ENCODE measurements around the gene ITGAL. TPM values are rescaled to one million over a fixed set of nuclear protein-coding genes. Genes with fewer than 3 reads are reported as not detected.

The ITGAL gene
- total RNA-seq, 1 experiment from 2014 or later = not detected

DNA sequence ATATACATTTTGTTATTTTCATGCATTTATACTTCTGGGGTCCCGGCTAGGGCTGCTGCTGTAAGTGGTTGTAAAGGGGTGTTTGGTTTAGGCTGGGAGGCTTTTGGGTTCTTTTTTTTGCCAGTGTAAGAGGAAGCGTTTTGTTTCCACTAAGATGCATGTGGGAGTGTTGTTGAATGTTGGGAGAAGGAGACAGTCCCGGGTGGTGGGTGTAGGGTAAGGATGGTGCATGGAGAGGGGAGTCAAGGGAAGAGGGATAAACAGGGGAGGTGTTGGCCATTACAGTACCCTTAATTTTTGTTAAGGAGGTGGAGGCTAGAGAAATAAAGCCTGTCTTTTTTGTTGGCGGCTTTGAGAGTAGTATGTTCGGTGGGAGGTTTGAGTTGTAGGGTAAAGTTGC is 70.5 kb downstream of the ITGAL start:
- Histone ChIP-seq H3K27me3 (replicated peaks) (no peaks in the 10 kb centered on the region), H3K4me1 (replicated peaks) (peaks cover 5% of the 10 kb centered on the region), H3K9me3 (replicated peaks) (no peaks in the 10 kb centered on the region), H3K27ac (no peak overlapping the region), H3K36me3 (no peaks in the 10 kb centered on the region), H3K4me3 (no peak overlapping the region)
- DNase-seq (ENCODE audit: low read depth in 1 of 2, low spot score in 2 of 2) = no peak

DNA sequence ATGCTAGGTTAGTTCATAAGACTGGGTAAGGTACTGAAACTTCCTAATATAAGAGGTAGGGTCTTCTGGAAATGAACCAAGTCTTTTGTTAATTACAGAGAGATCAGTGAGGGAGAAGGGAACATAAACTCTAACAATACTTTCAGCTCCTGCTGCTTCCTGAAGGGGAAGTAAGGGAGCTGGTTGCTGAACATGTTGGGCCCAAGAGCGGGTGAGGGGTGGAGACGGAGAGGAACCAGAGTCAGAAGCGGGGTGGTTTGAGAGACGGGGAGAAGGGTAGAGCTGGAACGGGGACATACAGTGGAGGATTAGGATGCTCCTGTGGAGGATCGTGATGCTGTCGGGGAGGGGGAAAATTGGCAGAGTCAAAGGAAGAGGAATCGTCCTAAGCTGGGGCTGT is 73.6 kb downstream of the ITGAL start:
- Histone ChIP-seq H3K4me3 (no peak overlapping the region), H3K36me3 (no peaks in the 10 kb centered on the region), H3K4me1 (replicated peaks) (peaks cover 14% of the 10 kb centered on the region), H3K27ac (no peak overlapping the region), H3K9me3 (replicated peaks) (no peaks in the 10 kb centered on the region), H3K27me3 (replicated peaks) (no peaks in the 10 kb centered on the region)
- no peak for DNase-seq (ENCODE audit: low read depth in 1 of 2, low spot score in 2 of 2)

DNA sequence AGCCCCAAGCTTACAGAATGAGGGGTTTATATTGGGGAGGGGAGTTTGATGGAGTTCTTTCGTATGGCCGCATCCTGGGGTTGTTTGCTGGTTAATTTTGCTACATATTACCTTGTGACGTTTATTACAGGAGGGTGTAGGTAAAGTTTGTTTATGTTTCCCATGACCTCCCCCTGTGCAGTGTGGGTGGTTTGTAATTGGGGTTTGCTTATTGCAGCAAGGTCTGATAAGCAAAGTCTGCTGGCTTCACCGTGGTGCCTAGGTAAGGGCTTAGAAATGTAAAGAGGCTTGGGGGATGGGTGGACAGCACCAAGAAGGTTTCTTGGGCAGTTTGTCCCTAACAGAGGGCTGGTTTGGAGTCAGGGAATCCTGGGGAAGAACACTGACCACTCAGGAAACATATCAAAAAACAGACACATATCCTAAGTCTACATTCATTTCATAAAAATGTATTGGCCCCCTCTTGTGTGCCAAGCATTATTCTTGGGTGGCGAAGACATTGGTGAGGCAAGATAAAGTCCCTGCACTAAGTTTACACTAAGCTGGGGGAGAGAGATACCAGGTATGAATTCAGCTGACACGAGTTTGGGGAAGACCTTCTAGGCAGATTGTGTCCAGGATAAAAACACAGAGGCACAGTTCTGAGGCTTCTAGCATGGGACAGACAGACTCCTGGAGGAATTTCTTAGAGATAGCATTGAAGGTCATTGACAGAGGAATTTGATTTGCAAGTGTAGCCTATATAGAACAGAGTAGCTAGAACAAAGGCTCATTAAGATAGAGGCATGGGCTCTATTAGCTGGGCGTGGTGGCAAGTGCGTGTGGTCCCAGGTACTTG is 76.1 kb downstream of the ITGAL start:
- no peak for DNase-seq (ENCODE audit: low read depth in 1 of 2, low spot score in 2 of 2)
- H3K9me3 ChIP-seq (replicated peaks) = no peaks in the 10 kb centered on the region
- H3K27me3 ChIP-seq (replicated peaks) = no peaks in the 10 kb centered on the region
- H3K36me3 ChIP-seq = peaks cover 8% of the 10 kb centered on the region
- H3K4me1 ChIP-seq (replicated peaks) = peaks cover 9% of the 10 kb centered on the region
- no peak overlapping the region for H3K4me3 ChIP-seq
- no peak overlapping the region for H3K27ac ChIP-seq

DNA sequence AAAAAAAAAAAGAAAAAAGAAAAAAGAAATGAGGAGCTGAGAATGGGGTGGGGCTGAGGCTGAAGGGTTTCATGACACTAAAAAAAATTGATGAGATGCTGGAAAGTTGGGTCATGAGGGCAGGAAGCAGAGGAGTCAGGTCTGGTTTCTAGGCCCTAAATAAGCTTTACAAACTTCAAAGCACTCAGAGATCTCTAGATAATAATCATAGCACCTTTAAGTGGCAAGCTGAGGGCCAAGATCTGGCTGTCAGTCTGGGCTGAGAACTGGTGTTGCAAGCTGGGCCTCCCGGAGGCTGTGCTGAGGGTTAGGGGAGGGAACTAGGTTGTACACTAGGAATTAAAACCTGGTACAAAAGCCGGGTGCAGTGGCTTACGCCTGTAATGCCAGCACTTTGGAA is 79.2 kb downstream of the ITGAL start:
- H3K9me3 ChIP-seq (replicated peaks) = no peaks in the 10 kb centered on the region
- peaks cover 34% of the 10 kb centered on the region for H3K36me3 ChIP-seq
- DNase-seq (ENCODE audit: low read depth in 1 of 2, low spot score in 2 of 2) = no peak
- H3K27ac ChIP-seq = no peak overlapping the region
- H3K4me3 ChIP-seq = no peak overlapping the region
- H3K4me1 ChIP-seq (replicated peaks) = peaks cover 15% of the 10 kb centered on the region
- no peaks in the 10 kb centered on the region for H3K27me3 ChIP-seq (replicated peaks)

DNA sequence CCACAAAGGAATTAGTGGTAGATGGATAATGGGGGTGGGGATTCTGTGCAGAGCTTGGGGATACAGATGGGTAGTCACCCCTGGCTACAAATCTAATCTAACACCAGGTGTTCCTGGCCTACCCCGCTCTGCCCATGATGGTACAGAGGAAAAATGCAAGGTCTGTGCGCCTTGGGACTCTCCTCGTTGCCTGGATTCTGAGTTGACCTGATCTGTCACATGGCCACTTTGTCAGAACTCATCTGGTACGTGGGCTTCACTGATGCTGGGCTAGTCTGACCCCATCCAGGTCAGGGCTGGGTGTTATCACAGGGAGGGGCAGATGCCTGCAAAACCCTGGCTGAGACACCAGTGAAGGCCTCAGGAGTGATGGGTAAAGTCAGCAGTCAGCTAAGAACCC is 80.4 kb downstream of the ITGAL start:
- Histone ChIP-seq H3K4me3 (no peak overlapping the region), H3K27me3 (replicated peaks) (no peaks in the 10 kb centered on the region)

DNA sequence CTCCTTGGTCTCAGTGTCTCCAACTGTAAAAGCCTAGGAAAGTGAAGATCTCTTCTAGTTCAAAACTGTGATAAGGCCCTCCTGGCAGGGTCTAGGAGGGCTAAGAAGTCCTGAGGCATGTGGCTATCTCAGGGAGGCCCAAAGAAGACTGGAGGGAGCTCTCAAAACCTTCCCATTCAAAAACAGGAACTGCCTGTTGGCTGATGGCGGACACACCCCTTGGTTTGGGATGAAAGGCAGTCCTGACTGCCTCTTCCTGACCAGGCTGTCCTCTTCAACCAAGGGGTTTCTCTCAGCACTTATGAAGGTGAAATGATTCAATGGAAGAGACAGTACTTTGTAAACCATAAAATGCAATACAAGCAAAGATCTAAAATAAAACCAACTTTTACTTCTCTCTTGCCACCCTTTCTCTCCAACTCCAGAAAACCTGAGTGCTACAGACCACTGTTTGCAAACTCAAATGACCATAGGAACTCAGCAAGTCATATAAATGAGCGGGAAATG is 80.9 kb downstream of the ITGAL start:
- Histone ChIP-seq H3K27me3 (replicated peaks) (no peaks in the 10 kb centered on the region), H3K27ac (no peak overlapping the region), H3K4me3 (no peak overlapping the region), H3K4me1 (replicated peaks) (peaks cover 15% of the 10 kb centered on the region), H3K36me3 (peaks cover 34% of the 10 kb centered on the region), H3K9me3 (replicated peaks) (no peaks in the 10 kb centered on the region)
- no peak for DNase-seq (ENCODE audit: low read depth in 1 of 2, low spot score in 2 of 2)

More for the DNA sequence above, 80.4 kb downstream of the ITGAL start:
- DNase-seq (ENCODE audit: low read depth in 1 of 2, low spot score in 2 of 2) = no peak
- Histone ChIP-seq H3K36me3 (peaks cover 34% of the 10 kb centered on the region), H3K9me3 (replicated peaks) (no peaks in the 10 kb centered on the region), H3K27ac (no peak overlapping the region), H3K4me1 (replicated peaks) (peaks cover 15% of the 10 kb centered on the region)

DNA sequence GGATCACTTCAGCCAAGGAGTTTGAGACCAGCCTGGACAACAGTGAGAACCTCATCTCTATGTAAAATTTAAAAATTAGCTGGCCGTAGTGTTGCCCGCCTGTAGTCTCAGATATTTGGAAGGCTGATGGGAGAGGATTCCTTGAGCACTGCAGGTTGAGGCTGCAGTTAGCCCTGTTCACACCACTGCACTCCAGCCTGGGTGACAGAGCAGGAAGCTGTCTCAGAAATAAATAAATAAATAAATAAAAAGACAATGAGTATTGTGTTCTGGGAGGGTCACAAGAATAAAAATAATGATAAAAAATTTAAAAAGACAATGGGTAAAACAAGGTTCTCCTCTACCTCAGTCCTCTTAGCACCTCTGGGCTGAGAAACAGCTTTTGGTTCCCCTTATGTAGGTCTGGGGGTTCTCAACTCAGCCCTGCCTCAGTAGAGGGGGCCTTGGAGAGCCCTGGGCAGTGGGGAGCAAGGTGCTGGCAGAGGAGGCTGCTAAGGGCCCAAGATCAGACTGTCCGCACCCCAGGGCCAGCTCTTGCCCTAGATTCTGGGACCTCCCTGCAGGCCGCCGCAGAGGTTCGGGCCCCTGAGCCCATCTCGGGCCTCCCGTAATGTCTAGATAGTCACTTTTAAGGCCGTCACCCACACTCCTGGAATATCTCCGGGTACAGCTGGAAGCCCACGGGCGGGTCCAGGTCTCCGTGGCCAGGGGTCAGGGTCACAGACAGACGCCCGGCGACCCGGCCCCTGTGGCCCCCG is 82.2 kb downstream of the ITGAL start:
- no peak overlapping the region for H3K4me3 ChIP-seq
- no peaks in the 10 kb centered on the region for H3K9me3 ChIP-seq (replicated peaks)
- DNase-seq (ENCODE audit: low read depth in 1 of 2, low spot score in 2 of 2) = no peak
- H3K36me3 ChIP-seq = peaks cover 34% of the 10 kb centered on the region
- no peak overlapping the region for H3K27ac ChIP-seq
- H3K4me1 ChIP-seq (replicated peaks) = peaks cover 10% of the 10 kb centered on the region
- no peaks in the 10 kb centered on the region for H3K27me3 ChIP-seq (replicated peaks)

DNA sequence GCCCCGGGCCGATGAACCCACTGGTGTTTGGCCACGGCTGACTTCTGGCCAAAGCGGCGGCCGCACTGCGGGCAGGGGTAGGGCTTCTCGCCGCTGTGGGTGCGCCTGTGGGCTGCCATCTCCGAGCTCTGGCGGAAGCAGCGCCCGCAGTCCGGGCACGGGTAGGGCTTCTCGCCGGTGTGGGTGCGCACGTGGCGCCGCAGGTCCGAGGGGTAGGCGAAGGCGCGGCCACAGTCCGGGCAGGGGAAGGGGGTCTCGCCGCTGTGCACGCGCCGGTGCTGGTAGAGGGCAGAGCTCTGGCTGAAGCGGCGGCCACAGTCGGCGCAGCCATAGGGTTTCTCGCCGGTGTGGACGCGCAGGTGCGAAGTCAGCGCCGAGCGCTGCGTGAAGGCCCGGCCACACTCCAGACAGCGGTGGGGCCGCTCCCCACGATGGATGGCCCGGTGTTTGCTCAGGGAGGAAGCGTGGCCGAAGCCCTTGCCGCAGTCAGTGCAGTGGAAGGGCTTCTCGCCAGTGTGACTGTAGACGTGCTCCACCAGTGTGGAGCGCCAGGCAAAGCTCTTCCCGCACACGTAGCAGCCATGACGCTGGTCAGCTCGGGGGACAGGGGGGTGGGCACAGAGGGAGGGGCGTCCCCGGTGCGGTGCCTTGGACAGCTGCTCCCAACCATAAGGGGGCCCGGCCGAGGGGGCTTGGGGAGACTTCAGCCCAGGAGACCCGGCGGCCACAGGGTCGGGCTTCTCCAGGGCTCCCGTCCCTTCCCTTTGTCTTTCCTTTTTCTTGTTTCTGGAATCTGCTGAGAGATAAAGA is 83.0 kb downstream of the ITGAL start:
- H3K27me3 ChIP-seq (replicated peaks) = no peaks in the 10 kb centered on the region
- DNase-seq (ENCODE audit: low read depth in 1 of 2, low spot score in 2 of 2) = no peak
- H3K36me3 ChIP-seq = peaks cover 34% of the 10 kb centered on the region
- no peak overlapping the region for H3K4me3 ChIP-seq
- H3K9me3 ChIP-seq (replicated peaks) = no peaks in the 10 kb centered on the region
- H3K27ac ChIP-seq = no peak overlapping the region
- H3K4me1 ChIP-seq (replicated peaks) = peaks cover 10% of the 10 kb centered on the region

DNA sequence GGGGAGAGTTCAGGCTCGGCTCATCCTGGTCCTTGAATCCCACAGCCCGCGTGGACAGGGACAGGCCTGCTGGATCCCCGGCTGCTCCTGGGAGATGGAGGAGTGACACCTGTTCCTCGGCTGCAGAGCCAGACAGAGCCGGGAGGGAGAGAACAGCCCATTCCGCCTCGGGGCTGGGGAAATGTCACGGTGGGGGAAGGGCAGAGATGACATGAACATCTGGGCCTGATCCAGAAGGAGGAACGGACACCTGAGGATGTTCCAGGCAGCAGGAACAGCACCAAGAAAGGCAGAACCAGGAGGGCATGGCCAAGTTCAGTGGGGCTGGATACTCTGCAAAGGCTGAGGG is 83.6 kb downstream of the ITGAL start:
- Histone ChIP-seq H3K27ac (no peak overlapping the region), H3K9me3 (replicated peaks) (no peaks in the 10 kb centered on the region), H3K4me1 (replicated peaks) (peaks cover 10% of the 10 kb centered on the region), H3K4me3 (no peak overlapping the region), H3K36me3 (peaks cover 34% of the 10 kb centered on the region), H3K27me3 (replicated peaks) (no peaks in the 10 kb centered on the region)
- DNase-seq (ENCODE audit: low read depth in 1 of 2, low spot score in 2 of 2) = no peak

DNA sequence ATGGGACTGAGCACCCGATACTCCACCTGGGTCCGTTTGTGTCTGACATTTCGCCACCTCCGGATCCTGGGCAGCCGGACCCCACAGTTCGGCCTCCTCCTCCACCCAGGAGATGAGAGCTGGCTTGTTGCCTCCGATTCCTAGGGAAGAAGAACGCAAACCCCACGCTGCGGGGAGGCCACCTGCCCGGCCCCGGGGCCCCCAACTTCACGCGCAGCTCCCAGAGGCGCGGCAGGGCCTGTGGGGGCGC is 85.1 kb downstream of the ITGAL start:
- Histone ChIP-seq H3K36me3 (peaks cover 34% of the 10 kb centered on the region), H3K27me3 (replicated peaks) (no peaks in the 10 kb centered on the region), H3K27ac (peak overlapping the region; percentile 76), H3K4me3 (peak overlapping the region; percentile 75), H3K9me3 (replicated peaks) (no peaks in the 10 kb centered on the region), H3K4me1 (replicated peaks) (peaks cover 10% of the 10 kb centered on the region)
- no peak for DNase-seq (ENCODE audit: low read depth in 1 of 2, low spot score in 2 of 2)

DNA sequence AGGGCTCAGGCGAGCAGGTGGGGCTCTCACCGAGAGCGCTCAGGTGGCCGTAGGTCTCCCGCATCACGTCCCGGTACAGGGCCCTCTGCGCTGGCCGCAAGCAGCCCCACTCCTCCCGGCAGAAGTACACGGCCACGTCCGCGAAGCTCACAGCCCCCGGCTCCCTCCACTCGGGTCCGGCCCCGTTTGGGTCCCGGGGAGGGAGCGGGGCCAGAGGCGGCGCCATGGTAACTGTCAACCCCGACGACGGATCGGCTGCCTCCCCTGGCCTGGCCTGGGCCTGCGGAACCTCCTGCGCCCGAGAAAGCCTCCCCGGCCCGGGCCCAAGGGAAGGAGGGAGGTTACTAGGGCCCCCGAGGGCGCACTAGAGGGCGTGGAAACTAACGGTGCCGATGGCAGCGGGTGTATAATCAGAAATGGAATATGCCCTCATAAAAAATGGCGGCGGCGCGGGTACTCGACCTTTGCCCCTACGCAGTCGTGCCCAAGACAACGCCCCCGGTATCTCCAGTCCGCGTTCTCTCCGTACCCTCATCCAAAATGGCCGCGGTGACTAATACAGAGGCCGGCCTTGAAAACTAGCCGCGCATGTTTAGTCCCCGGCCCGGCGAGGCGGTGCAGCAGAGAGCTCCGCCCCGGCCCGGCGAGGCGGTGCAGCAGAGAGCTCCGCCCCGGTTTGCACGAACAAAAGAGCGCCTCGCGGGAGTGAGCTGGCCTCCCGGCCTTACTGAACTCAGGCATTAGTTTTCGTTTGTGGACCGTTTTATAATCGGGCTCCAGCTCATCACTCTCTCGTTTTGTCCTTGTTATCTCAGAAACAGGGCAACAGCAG is 85.6 kb downstream of the ITGAL start, which contains the start of gene ZNF764:
ZNF764 (minus strand) TSS at position 418 of the 832 bp plus-strand sequence; CDS start at position 226, 192 bp downstream.
- DNase-seq (ENCODE audit: low read depth in 1 of 2, low spot score in 2 of 2) = peak; percentile 96 to 98
- H3K36me3 ChIP-seq = peaks cover 31% of the 10 kb centered on the region
- peak within 1 kb of the TSS; percentile 76 for H3K27ac ChIP-seq
- H3K4me1 ChIP-seq (replicated peaks) = peaks cover 10% of the 10 kb centered on the region
- H3K4me3 ChIP-seq = peak within 1 kb of the TSS; percentile 75
- no peaks in the 10 kb centered on the region for H3K9me3 ChIP-seq (replicated peaks)
- no peaks in the 10 kb centered on the region for H3K27me3 ChIP-seq (replicated peaks)

DNA sequence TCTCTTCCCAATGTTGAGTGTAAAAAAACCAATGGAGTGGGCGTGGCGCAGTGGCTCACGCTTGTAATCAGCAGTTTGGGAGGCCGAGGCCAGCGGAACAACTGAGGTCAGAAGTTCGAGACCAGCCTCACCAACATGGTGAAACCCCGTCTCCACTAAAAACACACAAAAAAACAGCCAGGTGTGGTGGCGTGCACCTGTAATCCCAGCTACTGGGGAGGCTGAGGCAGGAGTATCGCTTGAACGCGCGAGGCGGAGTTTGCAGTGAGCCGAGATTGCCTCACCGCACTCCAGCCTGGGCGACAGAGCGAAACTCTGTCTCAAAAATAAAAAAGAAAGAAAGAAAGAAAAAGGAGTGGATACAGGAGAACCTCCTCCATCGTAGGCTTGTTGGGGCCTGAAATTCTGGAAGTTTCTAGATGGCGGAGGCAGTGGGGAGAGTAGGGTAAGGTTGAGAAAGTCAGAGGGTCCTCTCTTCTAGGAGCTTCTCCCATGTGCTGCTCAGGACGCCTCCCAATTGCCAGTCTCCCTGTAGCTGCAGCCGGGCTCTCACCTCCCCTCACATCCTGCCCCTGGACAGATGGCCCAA is 86.3 kb downstream of the ITGAL start:
- Histone ChIP-seq H3K4me1 (replicated peaks) (peaks cover 10% of the 10 kb centered on the region), H3K4me3 (peak overlapping the region; percentile 75), H3K9me3 (replicated peaks) (no peaks in the 10 kb centered on the region), H3K27ac (no peak overlapping the region), H3K27me3 (replicated peaks) (no peaks in the 10 kb centered on the region), H3K36me3 (peaks cover 24% of the 10 kb centered on the region)
- DNase-seq (ENCODE audit: low read depth in 1 of 2, low spot score in 2 of 2) = no peak

DNA sequence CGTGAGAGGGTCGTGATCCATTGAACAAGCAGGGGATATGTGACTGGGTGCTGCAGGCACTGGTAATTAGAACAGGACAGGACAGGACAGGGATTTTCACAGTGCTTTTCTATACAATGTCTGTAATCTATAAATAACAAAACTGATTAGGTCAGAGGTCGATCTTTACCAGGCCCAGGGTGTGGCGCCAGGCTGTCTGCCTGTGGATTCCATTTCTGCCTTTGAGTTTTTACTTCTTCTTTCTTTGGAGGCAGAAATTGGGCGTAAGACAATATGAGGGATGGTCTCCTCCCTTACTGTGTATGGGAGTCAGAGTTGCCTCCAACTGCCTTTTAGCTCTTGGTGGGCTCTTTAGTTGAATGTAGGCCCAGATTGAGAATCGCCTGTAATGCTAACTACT is 87.1 kb downstream of the ITGAL start:
- Histone ChIP-seq H3K27me3 (replicated peaks) (no peaks in the 10 kb centered on the region), H3K9me3 (replicated peaks) (no peaks in the 10 kb centered on the region), H3K4me3 (no peak overlapping the region), H3K4me1 (replicated peaks) (peaks cover 6% of the 10 kb centered on the region), H3K36me3 (peaks cover 18% of the 10 kb centered on the region), H3K27ac (no peak overlapping the region)
- no peak for DNase-seq (ENCODE audit: low read depth in 1 of 2, low spot score in 2 of 2)

Data from SJSA1 (cell line).